HepG2 (cell line): Measurements from ENCODE around the gene SPATA25. TPM values are rescaled to one million over a fixed set of nuclear protein-coding genes. Genes with fewer than 3 reads are reported as not detected.
A peak's percentile ranks its signal among the peaks of the same experiment; 100 is the strongest.

ENCODE experiments used
- ATAC-seq: fragments of 200-7000 bp; cut with Tn5 transposase; 3 replicates; pipeline ENCODE4 v1.9.1; 2020; ENCODE audit warnings: mild to moderate bottlenecking, moderate library complexity
- BruUV-seq: library from RNA; stranded (reverse); fragments of 400-500 nt; replicated peaks from 2 replicates; lab custom pipeline; 2021; lab: Mats Ljungman, UMichigan
- CTCF ChIA-PET: fragments of 300-600 bp; formaldehyde crosslinking; extraction: SDS; loops from one replicate; lab custom pipeline; 2021; ENCODE audit warnings: low total read pairs, inconsistent platforms, low intra/inter-chr PET ratio; lab: Yijun Ruan, JAX
- POLR2A ChIA-PET: fragments of 350-600 bp; sonication (Branson Sonifier 250); formaldehyde crosslinking; loops from one replicate; lab custom pipeline; 2020; ENCODE audit warnings: antibody characterized with exemption, inconsistent platforms; lab: Yijun Ruan, JAX
- DNase-seq: peaks from one replicate; pipeline ENCODE4 v3.0.0-alpha.2; 2015; ENCODE audit warnings: low spot score
- FAIRE-seq: peaks from 3 replicates; lab custom pipeline; 2011; peaks lifted over from hg19 to GRCh38; lab: Jason Lieb, UNC
- H2AFZ ChIP-seq: one replicate; pipeline ENCODE4 v1.6.1; 2011; ENCODE audit warnings: low read length, inconsistent platforms
- H3K27ac ChIP-seq: fragments of 300-600 bp; 3 replicates; pipeline ENCODE4 v1.8.0; 2011; ENCODE audit warnings: mixed run types, mild to moderate bottlenecking, mixed read lengths, low read length, inconsistent platforms; ENCODE audit not compliant: insufficient read depth; ENCODE audit errors: extremely low read length
- H3K27me3 ChIP-seq, 2 experiments: fragments of 200-600 bp in 1 of 2; 2 replicates in 1 of 2; 3 replicates in 1 of 2; pipeline versions ENCODE4 v1.6.0 to v1.8.0; 2011; ENCODE audit warnings: low read length in 2 of 2, mild to moderate bottlenecking in 2 of 2, moderate library complexity in 2 of 2, inconsistent platforms in 1 of 2; ENCODE audit not compliant: insufficient read depth in 2 of 2, control insufficient read depth in 1 of 2
- H3K36me3 ChIP-seq, 2 experiments: fragments of 200-600 bp in 1 of 2; replicated peaks in 1 of 2; 2 replicates in 1 of 2; 3 replicates in 1 of 2; pipeline versions ENCODE4 v1.5.1 to v1.8.0; 2011; ENCODE audit warnings: low read length in 2 of 2, inconsistent platforms in 1 of 2; ENCODE audit not compliant: insufficient read depth in 2 of 2, control insufficient read depth in 1 of 2
- H3K4me1 ChIP-seq: 2 replicates; pipeline ENCODE4 v1.5.1; 2012; ENCODE audit warnings: low read length, inconsistent platforms; ENCODE audit not compliant: insufficient read depth
- H3K4me2 ChIP-seq: 2 replicates; pipeline ENCODE4 v1.6.0; 2011; ENCODE audit warnings: low read depth, low read length, inconsistent platforms
- H3K4me3 ChIP-seq, 3 experiments: fragments of 200-600 bp in 1 of 3; sonication (generic), shearing (Covaris generic) in 1 of 3; replicated peaks in 1 of 3; 2 replicates each; pipeline ENCODE4 v1.5.1; 2011 to 2016; ENCODE audit warnings: low read length in 3 of 3, inconsistent platforms in 2 of 3, low read depth in 2 of 3, mild to moderate bottlenecking in 2 of 3, control low read depth in 1 of 3, mixed read lengths in 1 of 3; ENCODE audit not compliant: insufficient read depth in 1 of 3
- H3K79me2 ChIP-seq: one replicate; pipeline ENCODE4 v1.6.1; 2011; ENCODE audit warnings: low read length, inconsistent platforms; ENCODE audit not compliant: insufficient read depth
- H3K9ac ChIP-seq: 2 replicates; pipeline ENCODE4 v1.6.0; 2011; ENCODE audit warnings: mild to moderate bottlenecking, low read depth, low read length, inconsistent platforms; ENCODE audit not compliant: insufficient read depth
- H3K9me3 ChIP-seq: 2 replicates; pipeline ENCODE4 v1.5.1; 2012; ENCODE audit warnings: mild to moderate bottlenecking, low read length
- H4K20me1 ChIP-seq: 2 replicates; pipeline ENCODE4 v1.6.0; 2011; ENCODE audit warnings: inconsistent platforms, mild to moderate bottlenecking, low read length, moderate library complexity; ENCODE audit not compliant: insufficient read depth
- AKAP8 ChIP-seq: sonication (generic); formaldehyde crosslinking; IDR thresholded peaks from 2 replicates; pipeline ENCODE4 v1.5.1; 2020; ENCODE audit warnings: mild to moderate bottlenecking, missing genetic modification reagents
- CAMTA2 ChIP-seq: sonication (generic); formaldehyde crosslinking; IDR thresholded peaks from 2 replicates; pipeline ENCODE4 v1.4.0; 2020; ENCODE audit warnings: mild to moderate bottlenecking, missing genetic modification reagents, borderline replicate concordance
- HNF1B ChIP-seq: sonication (generic); formaldehyde crosslinking; IDR thresholded peaks from 2 replicates; pipeline ENCODE4 v1.5.1; 2020; ENCODE audit warnings: mild to moderate bottlenecking, moderate library complexity, missing genetic modification reagents
- IKZF4 ChIP-seq: sonication (generic); formaldehyde crosslinking; IDR thresholded peaks from 2 replicates; pipeline ENCODE4 v1.5.1; 2020; ENCODE audit warnings: borderline replicate concordance, mild to moderate bottlenecking, low read depth, missing genetic modification reagents; ENCODE audit errors: not compliant biosample characterization
- PLRG1 ChIP-seq: fragments of 450-650 bp; conservative IDR thresholded peaks from 2 replicates; pipeline ENCODE4 v1.6.1; 2016
- SALL2 ChIP-seq: sonication (generic); formaldehyde crosslinking; IDR thresholded peaks from 2 replicates; pipeline ENCODE4 v1.8.1; 2023; ENCODE audit warnings: mild to moderate bottlenecking, missing genetic modification reagents, inconsistent platforms
- SAP130 ChIP-seq: IDR thresholded peaks from 2 replicates; pipeline ENCODE4 v1.6.1; 2016; ENCODE audit warnings: low read depth
- TBP ChIP-seq: sonication (generic); formaldehyde crosslinking; IDR thresholded peaks from 2 replicates; pipeline ENCODE4 v1.5.0; 2020; ENCODE audit warnings: missing genetic modification reagents
- ZNF776 ChIP-seq: sonication (generic); formaldehyde crosslinking; IDR thresholded peaks from 2 replicates; pipeline ENCODE4 v1.4.0; 2020; ENCODE audit warnings: mild to moderate bottlenecking, missing genetic modification reagents
- WGBS: methylation state at CpG from one replicate; pipeline ENCODE4 v1.1.6; 2017; ENCODE audit warnings: low lambda C conversion rate; 5-methylcytosine and 5-hydroxymethylcytosine counted together
- in situ Hi-C: cut with HindIII; loops from 2 replicates; pipeline ENCODE4 v1.10.0; 2017; ENCODE audit warnings: low pct_unique_long_range_greater_than_20kb; ENCODE audit not compliant: extremely low pct_ligation_motif_present
- intact Hi-C: fragments of 100-400 bp; cut with micrococcal nuclease; formaldehyde crosslinking; loops from one replicate; pipeline ENCODE4 v1.10.0; 2022; ENCODE audit not compliant: unreplicated experiment
- polyA plus RNA-seq, 8 experiments: library from polyadenylated mRNA; depleted of rRNA in 3 of 8; stranded (reverse) in 7 of 8; unstranded in 1 of 8; fragments of >200 nt; fragmentation: Illumina TruSeq in 4 of 8; extraction: Trizol in 4 of 8; gene quantifications; 2 replicates each; pipeline versions ENCODE4 v1.2.1 to v1.2.3, GENCODE V29; 2011 to 2016; ENCODE audit warnings: low read depth in 4 of 8, missing spikeins in 1 of 8, mixed read lengths in 1 of 8; ENCODE audit not compliant: insufficient read depth in 1 of 8
- total RNA-seq, 5 experiments: library from RNA; depleted of rRNA; stranded (reverse); fragments of >200 nt; fragmentation: Illumina TruSeq; extraction: Trizol; gene quantifications; 2 replicates each; pipeline ENCODE4 v1.2.3, GENCODE V29; 2016; ENCODE audit warnings: low read depth in 1 of 5
- TF ChIP-seq, protein P1 (sequence below): IDR thresholded peaks from 2 replicates; pipeline ENCODE4 v1.6.1; 2016; ENCODE audit warnings: low read depth, control low read depth
- TF ChIP-seq, protein P2 (sequence below): fragments of 450-650 bp; IDR thresholded peaks from 2 replicates; pipeline ENCODE4 v1.6.1; 2017

Gene SPATA25
- total and polyA plus RNA-seq, 2 of the 13 experiments (the other 11 are each of a cell fraction or from before 2014, with no cell fraction given) = 4.8 to 7.6 TPM

- TF ChIP-seq HNF1B (CRISPR knock-in tag) (no peak; the same call in 1 of the 2 replicates), SAP130 (CRISPR knock-in tag) (peak; percentile 67), IKZF4 (no peak), AKAP8 (CRISPR knock-in tag) (no peak)
Measured at GRCh38 chr20:45892049-45892825, 4.8 kb upstream of the SPATA25 start (continued).

DNA sequence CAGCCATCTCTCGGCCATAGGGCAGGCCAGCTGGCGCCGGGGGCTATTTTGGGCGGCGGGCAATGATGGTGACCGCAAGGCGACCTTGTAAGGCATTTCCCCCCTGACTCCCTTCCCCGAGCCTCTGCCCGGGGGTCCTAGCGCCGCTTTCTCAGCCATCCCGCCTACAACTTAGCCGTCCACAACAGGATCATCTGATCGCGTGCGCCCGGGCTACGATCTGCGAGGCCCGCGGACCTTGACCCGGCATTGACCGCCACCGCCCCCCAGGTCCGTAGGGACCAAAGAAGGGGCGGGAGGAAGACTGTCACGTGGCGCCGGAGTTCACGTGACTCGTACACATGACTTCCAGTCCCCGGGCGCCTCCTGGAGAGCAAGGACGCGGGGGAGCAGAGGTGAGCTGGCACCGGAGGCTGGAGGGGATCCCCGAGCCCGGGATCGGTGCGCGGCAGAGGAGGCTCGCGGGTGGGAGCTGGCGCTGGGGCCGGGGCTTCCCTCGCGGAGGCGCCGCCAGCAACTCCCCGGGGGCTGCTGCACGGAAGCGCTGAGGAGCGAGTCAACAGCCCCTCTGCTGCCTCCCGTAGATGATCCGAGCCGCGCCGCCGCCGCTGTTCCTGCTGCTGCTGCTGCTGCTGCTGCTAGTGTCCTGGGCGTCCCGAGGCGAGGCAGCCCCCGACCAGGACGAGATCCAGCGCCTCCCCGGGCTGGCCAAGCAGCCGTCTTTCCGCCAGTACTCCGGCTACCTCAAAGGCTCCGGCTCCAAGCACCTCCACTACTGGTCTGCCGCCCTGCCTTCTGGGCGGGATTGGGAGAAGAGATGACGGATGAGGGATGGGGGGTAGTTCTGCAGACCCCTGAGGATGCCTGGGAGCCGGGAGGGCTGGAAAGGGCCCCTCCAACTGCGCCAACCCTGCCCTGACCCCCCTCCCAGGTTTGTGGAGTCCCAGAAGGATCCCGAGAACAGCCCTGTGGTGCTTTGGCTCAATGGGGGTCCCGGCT is 3.9 kb upstream of the SPATA25 start, which contains the start of the genes CTSA and NEURL2:
Gene CTSA (plus strand): TSS at position 351 of the 999 bp plus-strand sequence. CDS start 234 bp downstream, at position 585.
Gene NEURL2 (minus strand): TSS at position 224 of the 999 bp plus-strand sequence. CDS start 217 bp downstream, at position 7.
- CTCF ChIA-PET = interaction anchor here (1.2 to 2.6 kb wide), 3 partner anchors 67 to 92 kb away, joined by 3 to 19 read pairs (median 4); no protein-coding TSS in a partner anchor
- 2% methylated on average over 44 of the region's 78 CpGs for WGBS
- peak; percentile 73; the same call in 1 of the 2 replicates for TF ChIP-seq CAMTA2
- TF ChIP-seq PLRG1 = no peak
- TF ChIP-seq, protein P1, sequence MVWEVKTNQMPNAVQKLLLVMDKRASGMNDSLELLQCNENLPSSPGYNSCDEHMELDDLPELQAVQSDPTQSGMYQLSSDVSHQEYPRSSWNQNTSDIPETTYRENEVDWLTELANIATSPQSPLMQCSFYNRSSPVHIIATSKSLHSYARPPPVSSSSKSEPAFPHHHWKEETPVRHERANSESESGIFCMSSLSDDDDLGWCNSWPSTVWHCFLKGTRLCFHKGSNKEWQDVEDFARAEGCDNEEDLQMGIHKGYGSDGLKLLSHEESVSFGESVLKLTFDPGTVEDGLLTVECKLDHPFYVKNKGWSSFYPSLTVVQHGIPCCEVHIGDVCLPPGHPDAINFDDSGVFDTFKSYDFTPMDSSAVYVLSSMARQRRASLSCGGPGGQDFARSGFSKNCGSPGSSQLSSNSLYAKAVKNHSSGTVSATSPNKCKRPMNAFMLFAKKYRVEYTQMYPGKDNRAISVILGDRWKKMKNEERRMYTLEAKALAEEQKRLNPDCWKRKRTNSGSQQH (CRISPR knock-in tag) = peak; percentile 99
- no peak for TF ChIP-seq TBP (CRISPR knock-in tag)
- TF ChIP-seq SALL2 (CRISPR knock-in tag) = peak; percentile 99
- TF ChIP-seq, protein P2, sequence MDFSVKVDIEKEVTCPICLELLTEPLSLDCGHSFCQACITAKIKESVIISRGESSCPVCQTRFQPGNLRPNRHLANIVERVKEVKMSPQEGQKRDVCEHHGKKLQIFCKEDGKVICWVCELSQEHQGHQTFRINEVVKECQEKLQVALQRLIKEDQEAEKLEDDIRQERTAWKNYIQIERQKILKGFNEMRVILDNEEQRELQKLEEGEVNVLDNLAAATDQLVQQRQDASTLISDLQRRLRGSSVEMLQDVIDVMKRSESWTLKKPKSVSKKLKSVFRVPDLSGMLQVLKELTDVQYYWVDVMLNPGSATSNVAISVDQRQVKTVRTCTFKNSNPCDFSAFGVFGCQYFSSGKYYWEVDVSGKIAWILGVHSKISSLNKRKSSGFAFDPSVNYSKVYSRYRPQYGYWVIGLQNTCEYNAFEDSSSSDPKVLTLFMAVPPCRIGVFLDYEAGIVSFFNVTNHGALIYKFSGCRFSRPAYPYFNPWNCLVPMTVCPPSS = no peak
- peak; percentile 96 for TF ChIP-seq ZNF776 (CRISPR knock-in tag)

More for the DNA sequence above, 3.9 kb upstream of the SPATA25 start, which contains the start of the genes CTSA and NEURL2:
- Histone ChIP-seq H3K27me3 (no peaks in the 10 kb centered on the region), H4K20me1 (no peaks in the 10 kb centered on the region), H3K27ac (peak within 1 kb of the TSS; percentile 87), H3K79me2 (peaks cover 32% of the 10 kb centered on the region), H2AFZ (no peak within 1 kb of the TSS), H3K4me3 (peak within 1 kb of the TSS; percentile 86 to 98 (median 96)), H3K9ac (peak within 1 kb of the TSS; percentile 87), H3K9me3 (no peaks in the 10 kb centered on the region), H3K36me3 (peaks cover 31 to 54% of the 10 kb centered on the region in 2 experiments), H3K4me1 (peaks cover 43% of the 10 kb centered on the region), H3K4me2 (peak within 1 kb of the TSS; percentile 85)
- ATAC-seq (peak; percentile 80), DNase-seq (peak; percentile 98), FAIRE-seq (peak; percentile 77)
- no TSS peak for BruUV-seq
- intact Hi-C loops = loop anchor here (1.0 to 2.0 kb wide), 8 partner anchors 10 to 72 kb away; partner anchors contain the start of genes ACOT8, PCIF1, SNX21 and ZSWIM1
- POLR2A ChIA-PET = interaction anchor here (0.7 to 8.1 kb wide), 25 partner anchors 10 to 99 kb away, joined by 3 to 164 read pairs (median 9); partner anchors contain the start of genes ACOT8, DNTTIP1, PCIF1 and PLTP
- in situ Hi-C loops = loop anchor here (5.0 kb wide), 2 partner anchors 41 to 71 kb away; partner anchors contain the start of gene PCIF1
